Stimulated activated memory B cell treated with anti-CD40 and anti-IgM and Interleukin-4, amounts not matched to agents 10 μg/mL and 1 μg/mL and 100 μg/mL, for 72 hours (primary cell): Measurements from ENCODE around the gene PRRT2.

Experiments used
- ATAC-seq: fragments of 150-1000 bp; cut with Tn5 transposase; 2 replicates; pipeline ENCODE4 v1.10.0; 2021
- H3K27ac Mint-ChIP-seq: one replicate; pipeline ENCODE4 v1.8.0; 2022; ENCODE audit warnings: mild to moderate bottlenecking, mixed read lengths
- H3K27me3 Mint-ChIP-seq: one replicate; pipeline ENCODE4 v1.8.0; 2022; ENCODE audit warnings: mixed read lengths
- H3K36me3 Mint-ChIP-seq: one replicate; pipeline ENCODE4 v1.8.0; 2022; ENCODE audit warnings: mixed read lengths
- H3K4me1 Mint-ChIP-seq: one replicate; pipeline ENCODE4 v1.8.0; 2022; ENCODE audit warnings: mixed read lengths
- H3K4me3 Mint-ChIP-seq: one replicate; pipeline ENCODE4 v1.8.0; 2022; ENCODE audit warnings: mild to moderate bottlenecking, moderate library complexity, mixed read lengths
- H3K9me3 Mint-ChIP-seq: one replicate; pipeline ENCODE4 v1.8.0; 2022; ENCODE audit warnings: mixed read lengths

The PRRT2 gene

GRCh38 chr16:29854520-29855100, 42.6 kb downstream of the PRRT2 start:
- Mint-ChIP-seq H3K27me3 (no peaks in the 10 kb centered on the region), H3K27ac (no peak overlapping the region), H3K36me3 (peaks cover 16% of the 10 kb centered on the region), H3K9me3 (no peaks in the 10 kb centered on the region), H3K4me3 (no peak overlapping the region), H3K4me1 (no peaks in the 10 kb centered on the region)
- ATAC-seq = no peak

DNA sequence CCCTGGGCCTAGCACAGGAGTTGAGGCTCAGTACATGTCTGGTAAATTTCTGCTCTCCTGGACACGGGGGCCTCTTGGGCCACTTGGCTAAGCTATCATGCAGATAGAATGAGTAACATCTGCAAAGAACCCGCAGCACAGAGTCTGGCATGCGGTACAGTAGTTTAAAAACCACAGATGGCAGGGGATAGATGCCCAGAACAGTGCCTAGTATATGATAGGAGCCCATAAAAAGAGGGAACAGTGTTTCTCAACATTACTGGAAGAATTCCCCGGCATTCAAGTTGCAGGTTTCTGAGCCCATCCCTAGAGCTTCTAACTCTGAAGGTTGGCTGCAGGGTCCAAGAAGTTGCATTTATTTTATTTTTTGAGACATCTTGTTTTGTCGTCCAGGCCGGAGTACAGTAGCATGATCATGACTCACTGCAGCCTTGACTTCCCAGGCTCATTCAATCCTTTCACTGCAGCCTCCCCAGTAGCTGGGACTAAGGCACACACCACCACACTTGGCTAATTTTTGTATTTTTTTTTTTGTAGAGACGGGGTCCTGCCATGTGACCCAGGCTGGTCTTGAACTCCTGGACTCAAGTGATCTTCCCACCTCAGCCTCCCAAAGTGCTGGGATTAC, 45.3 kb downstream of the PRRT2 start:
- H3K27me3 Mint-ChIP-seq = no peaks in the 10 kb centered on the region
- no peak for ATAC-seq
- no peak overlapping the region for H3K4me3 Mint-ChIP-seq
- no peaks in the 10 kb centered on the region for H3K9me3 Mint-ChIP-seq
- peaks cover 20% of the 10 kb centered on the region for H3K4me1 Mint-ChIP-seq
- H3K36me3 Mint-ChIP-seq = peaks cover 24% of the 10 kb centered on the region
- no peak overlapping the region for H3K27ac Mint-ChIP-seq

DNA sequence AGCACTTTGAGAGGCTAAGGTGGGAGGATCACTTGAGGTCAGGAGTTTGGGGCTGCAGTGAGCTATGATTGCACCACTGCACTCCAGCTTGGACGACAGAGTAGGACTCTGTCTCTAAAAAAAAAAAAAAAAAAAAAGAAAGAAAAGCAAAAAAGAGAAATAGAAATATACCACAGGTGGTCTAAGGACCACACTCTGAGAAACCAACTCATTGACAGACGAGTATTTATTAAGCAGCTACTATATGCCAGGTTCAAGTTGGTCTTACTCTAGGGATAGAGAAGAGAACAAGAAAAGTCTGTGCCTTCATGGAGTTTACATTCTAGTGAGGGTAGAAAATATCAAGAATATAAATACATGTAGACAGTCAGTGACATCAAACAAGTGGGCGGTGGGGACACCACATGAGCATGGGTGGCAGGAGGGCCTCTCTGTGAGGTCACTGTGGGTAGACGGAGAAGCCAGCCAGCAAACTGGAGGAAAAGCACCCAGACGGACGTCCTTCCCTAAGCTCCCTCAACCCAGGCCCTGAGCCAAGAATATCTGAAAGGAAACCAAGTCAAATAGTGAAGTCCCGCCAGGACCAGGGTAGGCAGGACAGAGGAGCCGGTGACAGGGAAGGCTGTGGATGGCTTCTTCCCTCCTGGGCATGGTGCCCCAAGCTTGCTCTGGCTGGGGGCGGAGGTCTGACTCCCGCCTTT, 46.3 kb downstream of the PRRT2 start:
- Mint-ChIP-seq H3K27me3 (no peaks in the 10 kb centered on the region), H3K27ac (no peak overlapping the region), H3K9me3 (no peaks in the 10 kb centered on the region), H3K36me3 (peaks cover 24% of the 10 kb centered on the region), H3K4me3 (no peak overlapping the region), H3K4me1 (peaks cover 25% of the 10 kb centered on the region)
- ATAC-seq = no peak

DNA sequence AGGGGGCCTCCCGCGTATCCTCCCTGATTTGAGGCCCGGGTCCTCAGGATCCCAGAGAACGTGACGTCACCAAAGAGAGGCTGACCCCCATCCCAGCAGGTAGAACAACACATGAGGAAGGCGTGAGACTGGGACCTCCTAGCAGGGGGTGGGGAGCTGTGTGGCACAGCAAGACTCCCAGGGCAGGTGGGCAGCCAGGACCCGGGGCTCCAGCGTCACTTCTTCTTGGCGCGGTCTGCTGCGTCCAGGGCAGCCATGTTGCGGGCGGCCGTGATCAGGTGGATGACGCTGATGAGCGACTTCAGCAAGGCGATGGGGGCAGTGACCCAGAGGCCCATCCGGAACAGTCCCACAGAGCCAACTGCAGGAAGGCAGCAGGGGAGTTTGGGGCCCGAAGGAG, 47.0 kb downstream of the PRRT2 start:
- no peak for ATAC-seq
- no peak overlapping the region for H3K4me3 Mint-ChIP-seq
- H3K9me3 Mint-ChIP-seq = no peaks in the 10 kb centered on the region
- H3K4me1 Mint-ChIP-seq = peaks cover 30% of the 10 kb centered on the region
- H3K27ac Mint-ChIP-seq = no peak overlapping the region
- no peaks in the 10 kb centered on the region for H3K27me3 Mint-ChIP-seq
- peaks cover 24% of the 10 kb centered on the region for H3K36me3 Mint-ChIP-seq

- Mint-ChIP-seq H3K27ac (no peak overlapping the region), H3K4me3 (no peak overlapping the region), H3K27me3 (no peaks in the 10 kb centered on the region), H3K36me3 (peaks cover 24% of the 10 kb centered on the region), H3K4me1 (peaks cover 30% of the 10 kb centered on the region), H3K9me3 (no peaks in the 10 kb centered on the region)
- ATAC-seq = no peak
Observed at GRCh38 chr16:29860218-29860617, 48.2 kb downstream of the PRRT2 start.

DNA sequence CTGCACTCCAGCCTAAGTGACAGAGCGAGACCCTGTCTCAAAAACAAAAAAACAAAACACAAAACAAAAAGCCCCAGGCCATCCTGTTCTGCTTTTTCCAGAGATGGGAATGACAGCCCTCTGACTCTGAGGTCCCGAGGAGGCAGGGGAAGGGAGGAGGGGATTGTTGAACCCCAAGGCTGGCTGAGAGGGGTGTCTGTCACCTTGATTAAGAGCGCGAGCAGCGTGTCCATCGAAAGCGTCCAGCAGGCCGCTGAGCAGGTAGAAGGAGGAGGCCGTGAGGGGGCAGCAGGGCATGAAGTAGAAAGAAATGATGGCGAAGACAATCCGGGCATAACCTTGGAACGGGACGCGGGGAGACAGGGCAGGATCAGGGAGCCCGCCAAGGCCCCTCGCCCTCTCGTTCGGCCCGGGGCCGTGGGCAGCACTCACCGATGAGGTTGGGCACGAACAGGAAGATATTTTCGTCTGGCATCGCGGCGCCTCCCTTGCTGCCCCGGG, 50.4 kb downstream of the PRRT2 start:
- no peak for ATAC-seq
- peaks cover 12% of the 10 kb centered on the region for H3K27me3 Mint-ChIP-seq
- H3K27ac Mint-ChIP-seq = peak overlapping the region; percentile 96
- H3K9me3 Mint-ChIP-seq = no peaks in the 10 kb centered on the region
- H3K4me1 Mint-ChIP-seq = peaks cover 30% of the 10 kb centered on the region
- peak overlapping the region; percentile 100 for H3K4me3 Mint-ChIP-seq
- H3K36me3 Mint-ChIP-seq = peaks cover 24% of the 10 kb centered on the region

GRCh38 chr16:29862884-29863668, 51.1 kb downstream of the PRRT2 start, which contains the start of gene CDIPT:
Gene CDIPT, minus strand, starts transcription at chr16:29863226. Its CDS starts 369 bp downstream, at chr16:29862857.
- Mint-ChIP-seq H3K4me1 (peaks cover 30% of the 10 kb centered on the region), H3K27me3 (peaks cover 12% of the 10 kb centered on the region), H3K36me3 (peaks cover 24% of the 10 kb centered on the region), H3K27ac (peak within 1 kb of the TSS; percentile 96), H3K4me3 (peak within 1 kb of the TSS; percentile 100), H3K9me3 (no peaks in the 10 kb centered on the region)
- peak; percentile 100 for ATAC-seq

DNA sequence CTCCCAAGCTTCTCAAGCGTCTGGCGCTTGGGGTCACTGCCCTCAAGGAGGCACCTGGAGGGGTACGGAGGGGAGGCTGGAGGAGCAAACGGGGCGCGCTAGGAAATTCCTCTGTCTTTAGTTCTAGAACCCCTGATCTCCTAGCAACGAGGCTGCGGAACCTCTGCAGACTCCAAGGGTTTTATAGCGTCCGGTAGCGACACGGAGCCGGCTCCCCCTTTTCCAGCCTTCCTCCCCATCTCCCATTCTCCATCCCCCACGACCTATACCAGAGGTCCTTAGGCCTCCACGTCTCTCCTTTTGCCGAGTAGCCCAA, 51.6 kb downstream of the PRRT2 start:
- peaks cover 12% of the 10 kb centered on the region for H3K27me3 Mint-ChIP-seq
- H3K9me3 Mint-ChIP-seq = no peaks in the 10 kb centered on the region
- peak overlapping the region; percentile 96 for H3K27ac Mint-ChIP-seq
- H3K4me3 Mint-ChIP-seq = peak overlapping the region; percentile 100
- ATAC-seq = no peak
- H3K36me3 Mint-ChIP-seq = peaks cover 18% of the 10 kb centered on the region
- H3K4me1 Mint-ChIP-seq = peaks cover 30% of the 10 kb centered on the region

GRCh38 chr16:29864205-29864604, 52.2 kb downstream of the PRRT2 start:
- H3K9me3 Mint-ChIP-seq = no peaks in the 10 kb centered on the region
- H3K36me3 Mint-ChIP-seq = peaks cover 12% of the 10 kb centered on the region
- ATAC-seq = no peak
- H3K27ac Mint-ChIP-seq = no peak overlapping the region
- peaks cover 30% of the 10 kb centered on the region for H3K4me1 Mint-ChIP-seq
- peaks cover 12% of the 10 kb centered on the region for H3K27me3 Mint-ChIP-seq
- H3K4me3 Mint-ChIP-seq = no peak overlapping the region
